NCI-H2029 (cell line): ENCODE data around the gene HSD11B2.
A peak's percentile ranks its signal among the peaks of the same experiment; 100 is the strongest.

Source experiments
- DNase-seq: peaks from one replicate; lab custom pipeline; 2025; lab: John Stamatoyannopoulos, UW

HSD11B2 gene

GRCh38 chr16:67477960-67478554 is 47.1 kb downstream of the HSD11B2 start:
- no peak for DNase-seq

DNA sequence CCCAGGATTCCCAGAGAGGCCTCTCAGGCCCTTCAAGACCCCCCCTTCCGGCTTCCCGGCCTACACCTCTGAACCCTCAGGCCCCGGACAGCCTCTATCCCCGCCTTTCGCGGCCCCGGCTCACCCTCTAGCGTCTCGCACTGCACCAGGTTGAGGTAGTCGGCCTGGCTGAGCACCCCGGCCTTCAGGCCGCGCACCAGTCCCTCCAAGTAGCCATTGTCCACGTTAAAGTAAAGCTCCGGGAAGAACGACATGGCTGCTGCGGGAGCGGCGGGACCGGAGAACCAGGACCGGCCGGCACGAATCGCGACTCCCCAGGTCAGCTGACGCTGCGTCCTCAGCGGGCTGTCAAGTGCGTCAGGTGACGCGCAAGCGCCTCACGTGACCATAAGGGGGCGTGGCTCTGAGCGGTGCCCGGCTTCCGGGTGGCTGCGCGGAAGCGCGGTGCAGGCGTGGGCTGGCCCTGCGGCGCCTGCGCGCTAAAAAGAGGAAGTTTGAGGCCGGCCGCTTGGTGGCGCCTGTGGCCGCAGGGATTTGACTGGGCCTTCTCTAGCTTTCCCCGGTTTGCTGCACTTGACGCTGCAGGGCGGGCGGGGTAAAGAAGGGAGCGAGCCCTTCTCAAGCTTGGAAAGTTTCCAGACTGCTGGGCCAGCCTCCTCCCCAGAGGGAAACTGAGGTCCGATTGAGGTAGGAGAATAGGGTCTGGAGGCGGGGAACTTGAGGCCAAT is 50.1 kb downstream of the HSD11B2 start, which contains the start of gene ATP6V0D1:
ATP6V0D1 (minus strand) TSS at position 325 of the 728 bp plus-strand sequence; CDS start at position 254, 71 bp downstream.
- peak; percentile 87 for DNase-seq

- DNase-seq = no peak
Measured at GRCh38 chr16:67481561-67482232, 50.8 kb downstream of the HSD11B2 start.

GRCh38 chr16:67482233-67482924 is 51.5 kb downstream of the HSD11B2 start:
- no peak for DNase-seq

GRCh38 chr16:67483150-67483549 is 52.2 kb downstream of the HSD11B2 start, which contains the start of gene AGRP:
Gene AGRP, minus strand, starts transcription at chr16:67483547. Its CDS starts 149 bp downstream, at chr16:67483398.
- DNase-seq = no peak

DNA sequence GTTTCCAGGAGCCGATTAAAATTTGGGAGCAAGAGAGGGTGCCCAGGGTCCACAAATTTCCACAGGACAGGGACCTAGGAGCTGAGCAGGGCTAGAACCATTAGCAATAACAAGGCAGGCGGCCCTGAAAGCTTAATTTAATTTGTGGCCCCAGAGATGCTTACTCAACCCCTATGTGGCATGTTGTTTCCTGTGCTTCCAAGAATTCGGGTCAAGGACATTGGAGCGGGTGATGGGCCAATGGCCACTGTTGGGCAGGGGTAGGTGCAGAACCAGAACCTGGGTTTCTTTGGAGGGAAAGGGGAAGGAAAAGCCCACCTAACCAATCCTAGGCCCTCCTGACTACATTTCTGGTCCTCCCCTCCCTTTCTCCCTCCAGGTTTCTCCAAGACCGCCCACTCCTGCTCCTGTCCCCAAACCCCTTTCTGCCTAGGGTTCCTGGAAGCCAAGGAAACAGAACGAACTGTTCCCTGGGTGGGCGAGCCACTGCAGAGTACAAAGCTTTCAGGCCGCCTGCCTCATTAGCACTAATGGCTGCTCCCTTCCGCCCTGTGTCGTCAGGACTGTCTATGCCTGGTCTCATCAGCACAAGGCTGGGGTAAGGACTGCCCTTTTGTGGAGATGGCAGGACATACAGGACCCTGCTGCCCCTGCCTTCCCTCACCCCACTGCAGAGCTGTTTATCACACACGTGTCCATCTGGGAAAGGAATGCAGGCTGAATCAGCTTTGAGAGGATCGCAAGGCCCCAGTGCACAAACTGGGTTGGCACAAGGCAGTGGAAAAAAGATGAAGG is 53.0 kb downstream of the HSD11B2 start:
- no peak for DNase-seq

DNA sequence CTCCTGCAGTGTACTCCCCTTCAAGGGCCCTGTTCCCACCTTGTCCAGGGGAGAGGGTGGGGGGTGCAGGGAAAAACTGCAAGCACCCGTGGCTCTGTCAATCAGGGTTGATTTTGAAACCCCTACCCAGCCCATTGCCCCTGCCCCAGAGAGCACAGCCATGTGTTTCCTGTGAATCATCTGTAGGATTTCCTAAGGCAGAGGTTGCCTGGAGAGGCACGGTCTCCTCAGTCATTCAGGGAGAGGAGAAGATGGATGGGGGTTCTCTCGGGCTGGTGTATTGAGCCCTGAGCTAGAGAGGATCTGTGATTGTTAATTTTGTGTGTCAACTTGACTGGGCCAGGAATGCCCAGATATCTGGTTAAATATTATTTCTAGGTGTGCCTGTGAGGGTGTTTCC is 55.9 kb downstream of the HSD11B2 start:
- DNase-seq = no peak
